ENCODE data around the gene DCUN1D2. TPM values are rescaled to one million over a fixed set of nuclear protein-coding genes. Genes with fewer than 3 reads are reported as not detected.

Gene DCUN1D2
- total RNA-seq, 1 donor from 2014 or later: 24.6 TPM

DNA sequence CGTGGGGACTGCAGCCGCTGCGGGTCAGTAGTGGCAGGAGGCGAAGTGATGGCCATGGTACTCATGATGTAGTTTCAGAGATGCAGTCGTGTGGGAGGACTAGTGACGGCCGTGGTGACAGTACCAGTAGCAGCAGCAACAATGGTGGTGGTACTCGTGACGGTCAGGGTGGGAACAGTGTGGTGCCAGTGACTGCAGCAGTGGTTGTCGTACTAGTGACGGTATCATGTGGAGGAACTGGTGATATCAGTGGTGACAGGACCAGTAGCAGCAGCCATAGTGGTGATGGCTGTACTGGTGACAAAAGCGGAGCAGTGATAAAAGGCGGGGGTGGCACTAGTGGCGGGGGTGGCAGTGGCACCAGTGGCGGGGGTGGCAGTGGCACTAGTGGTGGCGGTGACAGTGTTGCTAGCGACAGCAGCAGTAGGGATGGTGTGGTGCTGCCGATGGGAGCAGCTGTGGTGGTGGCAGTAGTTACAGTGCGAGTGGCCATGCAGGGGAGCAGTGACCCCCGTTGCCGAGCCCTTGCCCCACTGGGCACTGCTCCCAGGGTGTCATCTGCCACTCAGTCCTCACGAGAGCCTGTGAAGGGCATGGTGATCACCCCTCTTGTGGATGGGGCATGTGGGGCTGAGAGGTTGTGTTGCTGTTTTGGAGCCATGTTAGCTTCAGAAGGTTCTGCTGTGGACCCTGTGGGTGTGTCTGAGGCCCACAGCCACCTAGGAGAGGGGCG is 60.0 kb downstream of the DCUN1D2 start:
- DNase-seq (no peak), ATAC-seq (peak; percentile 5)
- Histone ChIP-seq H3K4me3 (no peak overlapping the region), H3K27ac (no peak overlapping the region), H3K4me1 (no peaks in the 10 kb centered on the region), H3K27me3 (no peaks in the 10 kb centered on the region), H3K36me3 (no peaks in the 10 kb centered on the region), H3K9me3 (no peaks in the 10 kb centered on the region)
- intact Hi-C loops (cut with DNase I): no loop called here
- TF ChIP-seq, protein P1, sequence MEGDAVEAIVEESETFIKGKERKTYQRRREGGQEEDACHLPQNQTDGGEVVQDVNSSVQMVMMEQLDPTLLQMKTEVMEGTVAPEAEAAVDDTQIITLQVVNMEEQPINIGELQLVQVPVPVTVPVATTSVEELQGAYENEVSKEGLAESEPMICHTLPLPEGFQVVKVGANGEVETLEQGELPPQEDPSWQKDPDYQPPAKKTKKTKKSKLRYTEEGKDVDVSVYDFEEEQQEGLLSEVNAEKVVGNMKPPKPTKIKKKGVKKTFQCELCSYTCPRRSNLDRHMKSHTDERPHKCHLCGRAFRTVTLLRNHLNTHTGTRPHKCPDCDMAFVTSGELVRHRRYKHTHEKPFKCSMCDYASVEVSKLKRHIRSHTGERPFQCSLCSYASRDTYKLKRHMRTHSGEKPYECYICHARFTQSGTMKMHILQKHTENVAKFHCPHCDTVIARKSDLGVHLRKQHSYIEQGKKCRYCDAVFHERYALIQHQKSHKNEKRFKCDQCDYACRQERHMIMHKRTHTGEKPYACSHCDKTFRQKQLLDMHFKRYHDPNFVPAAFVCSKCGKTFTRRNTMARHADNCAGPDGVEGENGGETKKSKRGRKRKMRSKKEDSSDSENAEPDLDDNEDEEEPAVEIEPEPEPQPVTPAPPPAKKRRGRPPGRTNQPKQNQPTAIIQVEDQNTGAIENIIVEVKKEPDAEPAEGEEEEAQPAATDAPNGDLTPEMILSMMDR (IDR thresholded peaks at IDR 0.05): no peak

DNA sequence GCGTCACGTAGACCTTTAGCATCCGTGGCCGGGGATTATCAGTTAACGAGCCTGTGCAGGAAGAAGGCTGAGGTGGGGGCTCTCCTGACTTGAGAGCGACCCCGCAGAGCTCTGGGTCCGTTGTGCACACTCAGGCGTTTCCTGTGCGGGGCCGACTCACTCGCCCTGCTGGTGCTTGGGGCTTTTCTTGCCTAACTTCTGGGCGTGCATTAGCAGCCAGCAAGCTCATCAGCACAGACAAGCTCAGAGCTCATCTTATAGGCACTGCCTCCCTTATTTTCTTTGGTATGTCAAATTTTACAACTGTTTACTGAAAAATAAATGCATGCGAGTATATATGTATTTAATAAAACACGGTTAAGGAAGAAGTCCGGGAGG is 60.9 kb downstream of the DCUN1D2 start:
- Histone ChIP-seq H3K36me3 (no peaks in the 10 kb centered on the region), H3K4me3 (no peak overlapping the region), H3K27ac (no peak overlapping the region), H3K4me1 (no peaks in the 10 kb centered on the region), H3K9me3 (no peaks in the 10 kb centered on the region), H3K27me3 (no peaks in the 10 kb centered on the region)
- ATAC-seq: no peak
- intact Hi-C loops (cut with DNase I): no loop called here
- TF ChIP-seq, protein P1 (IDR thresholded peaks at IDR 0.05): no peak
- no peak for DNase-seq

DNA sequence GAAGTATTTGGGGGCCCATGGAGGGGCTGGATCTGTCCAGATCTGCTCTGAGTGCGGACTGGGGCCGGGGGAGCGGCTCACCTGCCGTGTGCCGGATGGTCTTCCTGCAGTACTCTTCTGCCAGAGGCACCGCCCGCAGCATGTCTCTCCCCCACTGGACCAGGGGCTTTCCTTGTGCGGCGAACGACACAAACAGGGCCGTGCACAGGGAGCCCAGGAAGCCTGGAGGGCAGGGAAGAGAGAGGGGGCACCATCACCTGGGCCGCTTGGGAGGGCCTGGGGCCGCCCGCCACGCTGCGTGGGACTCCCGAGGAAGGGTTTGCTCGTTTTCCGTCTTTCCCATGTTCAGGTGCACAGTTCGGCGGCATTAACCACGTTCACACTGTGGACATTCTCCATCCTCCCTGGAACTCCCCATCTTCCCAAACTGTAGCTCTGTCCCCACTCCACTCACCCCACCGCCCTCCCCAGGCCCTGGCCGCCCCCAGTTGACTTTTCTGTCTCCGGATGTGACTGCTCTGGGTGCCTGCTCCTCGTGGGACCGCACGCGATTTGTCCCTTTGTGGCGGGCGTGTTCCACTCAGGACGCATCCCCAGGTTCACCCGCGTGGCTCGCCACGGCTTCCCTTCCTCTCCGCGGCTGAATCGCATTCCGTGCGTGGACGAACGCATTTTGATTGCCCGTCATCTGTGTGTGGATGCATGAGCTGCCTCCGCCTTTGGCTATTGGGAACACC is 61.5 kb downstream of the DCUN1D2 start:
- Histone ChIP-seq H3K9me3 (no peaks in the 10 kb centered on the region), H3K4me1 (no peaks in the 10 kb centered on the region), H3K27ac (no peak overlapping the region), H3K36me3 (no peaks in the 10 kb centered on the region), H3K4me3 (no peak overlapping the region), H3K27me3 (no peaks in the 10 kb centered on the region)
- intact Hi-C loops (cut with DNase I): no loop called here
- TF ChIP-seq, protein P1 (IDR thresholded peaks at IDR 0.05): no peak
- no peak for ATAC-seq
- DNase-seq: no peak

DNA sequence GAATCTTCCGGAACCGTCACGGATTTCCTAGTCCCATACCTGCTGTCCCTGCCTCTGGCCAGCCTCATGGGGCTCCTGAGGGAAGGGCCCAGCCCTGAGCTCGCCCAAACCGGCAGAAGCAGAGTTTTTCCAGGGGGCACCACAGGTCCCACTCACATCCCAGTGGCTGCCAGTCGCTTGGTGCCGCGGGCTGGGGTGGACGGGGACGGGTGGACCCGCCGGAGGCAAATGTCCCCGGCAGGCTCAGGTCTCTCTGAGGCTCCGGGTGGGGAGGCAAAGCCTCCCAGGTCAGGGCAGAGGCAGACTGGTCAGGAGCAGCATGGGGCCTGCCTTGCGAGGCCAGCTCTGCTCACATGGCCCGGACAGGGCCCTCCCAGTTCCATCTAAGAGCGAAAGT is 62.0 kb downstream of the DCUN1D2 start:
- Histone ChIP-seq H3K9me3 (no peaks in the 10 kb centered on the region), H3K4me1 (no peaks in the 10 kb centered on the region), H3K27ac (no peak overlapping the region), H3K4me3 (no peak overlapping the region), H3K36me3 (no peaks in the 10 kb centered on the region), H3K27me3 (no peaks in the 10 kb centered on the region)
- ATAC-seq: no peak
- TF ChIP-seq, protein P1 (IDR thresholded peaks at IDR 0.05): no peak
- no peak for DNase-seq
- intact Hi-C loops (cut with DNase I): no loop called here

DNA sequence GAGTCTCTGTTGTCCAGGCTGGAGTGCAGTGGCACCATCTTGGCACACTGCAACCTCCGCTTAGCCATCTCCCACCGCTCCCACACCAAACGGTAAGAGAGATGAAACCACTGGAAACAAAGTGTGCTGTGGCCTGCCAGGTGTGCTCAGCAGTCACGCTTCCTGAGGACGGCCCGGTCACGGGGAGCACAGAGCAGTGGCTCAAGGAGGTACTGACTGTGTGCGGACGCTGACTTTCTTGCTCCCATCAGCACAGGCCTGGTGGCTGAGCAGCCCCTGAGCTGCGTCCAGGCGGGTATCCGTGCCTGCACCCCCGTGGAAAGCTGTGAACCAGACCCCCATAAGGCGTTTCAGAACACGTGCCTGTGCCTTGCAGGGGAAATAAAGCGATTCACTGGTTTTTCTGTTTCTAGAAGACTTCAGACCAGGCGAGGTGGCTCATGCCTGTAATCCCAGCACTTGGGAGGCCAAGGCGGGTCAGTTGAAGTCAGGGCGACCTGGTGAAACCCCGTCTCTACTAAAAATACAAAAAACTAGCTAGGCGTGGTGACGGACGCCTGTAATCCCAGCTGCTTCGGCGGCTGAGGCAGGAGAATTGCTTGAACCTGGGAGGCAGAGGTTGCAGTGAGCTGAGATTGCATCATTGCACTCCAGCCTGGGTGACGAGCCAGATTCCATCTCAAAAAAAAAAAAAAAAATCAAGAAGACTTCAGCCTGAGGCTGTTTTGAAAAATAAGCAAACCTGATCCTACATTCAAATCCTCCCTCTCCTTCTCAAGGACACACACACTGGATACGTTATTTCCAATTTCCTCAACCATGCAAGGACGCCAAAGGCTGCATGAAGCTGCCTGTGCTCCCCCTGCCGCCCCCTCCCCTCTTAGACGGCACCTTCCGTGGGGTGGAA is 62.7 kb downstream of the DCUN1D2 start:
- Histone ChIP-seq H3K27ac (no peak overlapping the region), H3K36me3 (no peaks in the 10 kb centered on the region), H3K4me1 (no peaks in the 10 kb centered on the region), H3K9me3 (no peaks in the 10 kb centered on the region), H3K4me3 (no peak overlapping the region), H3K27me3 (no peaks in the 10 kb centered on the region)
- no peak for DNase-seq
- TF ChIP-seq, protein P1 (IDR thresholded peaks at IDR 0.05): no peak
- no peak for ATAC-seq
- intact Hi-C loops (cut with DNase I): no loop called here
